ENCODE measurements around the gene TRABD2B.

Gene TRABD2B

DNA sequence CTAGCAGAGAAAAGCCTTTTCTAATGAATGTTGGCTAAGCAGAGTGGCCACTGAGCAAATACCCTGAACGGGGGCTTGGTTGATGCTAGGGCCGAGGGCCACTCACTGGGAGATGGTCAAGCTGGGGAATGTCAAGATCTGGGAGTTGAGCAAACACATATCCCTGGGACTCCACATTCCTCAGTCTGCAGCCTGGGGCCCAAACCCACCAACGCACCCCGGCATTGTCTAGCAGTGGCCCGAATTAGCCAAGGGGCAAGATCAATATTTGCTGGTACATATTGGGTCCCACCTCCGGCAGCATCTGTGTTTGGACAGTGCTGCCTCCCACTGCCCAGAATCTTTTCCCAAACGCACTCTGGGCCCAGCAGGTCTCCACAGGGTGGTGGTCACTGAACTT is 144.1 kb downstream of the TRABD2B start:
- Histone ChIP-seq H3K36me3 (ENCODE audit: insufficient read depth, low read length) (no peaks in the 10 kb centered on the region), H3K4me1 (ENCODE audit: insufficient read depth, low read length) (no peaks in the 10 kb centered on the region), H3K9me3 (ENCODE audit: insufficient read depth, low read length, severe bottlenecking) (no peaks in the 10 kb centered on the region), H3K27ac (ENCODE audit: low read length) (no peak overlapping the region), H3K4me2 (ENCODE audit: insufficient read depth, low read length) (no peak overlapping the region), H3K4me3 (ENCODE audit: low read depth in 1 of 2, low read length in 2 of 2) (no peak overlapping the region), H3K79me2 (ENCODE audit: insufficient read depth, low read length) (no peaks in the 10 kb centered on the region), H3K27me3 (ENCODE audit: insufficient read depth, low read length, poor library complexity) (peaks cover 6% of the 10 kb centered on the region), H2AFZ (ENCODE audit: low read depth, low read length) (no peak overlapping the region), H4K20me1 (ENCODE audit: insufficient read depth, low read length) (no peaks in the 10 kb centered on the region), H3K9ac (ENCODE audit: low read depth, low read length) (no peak overlapping the region)
- TF ChIP-seq, protein P1, sequence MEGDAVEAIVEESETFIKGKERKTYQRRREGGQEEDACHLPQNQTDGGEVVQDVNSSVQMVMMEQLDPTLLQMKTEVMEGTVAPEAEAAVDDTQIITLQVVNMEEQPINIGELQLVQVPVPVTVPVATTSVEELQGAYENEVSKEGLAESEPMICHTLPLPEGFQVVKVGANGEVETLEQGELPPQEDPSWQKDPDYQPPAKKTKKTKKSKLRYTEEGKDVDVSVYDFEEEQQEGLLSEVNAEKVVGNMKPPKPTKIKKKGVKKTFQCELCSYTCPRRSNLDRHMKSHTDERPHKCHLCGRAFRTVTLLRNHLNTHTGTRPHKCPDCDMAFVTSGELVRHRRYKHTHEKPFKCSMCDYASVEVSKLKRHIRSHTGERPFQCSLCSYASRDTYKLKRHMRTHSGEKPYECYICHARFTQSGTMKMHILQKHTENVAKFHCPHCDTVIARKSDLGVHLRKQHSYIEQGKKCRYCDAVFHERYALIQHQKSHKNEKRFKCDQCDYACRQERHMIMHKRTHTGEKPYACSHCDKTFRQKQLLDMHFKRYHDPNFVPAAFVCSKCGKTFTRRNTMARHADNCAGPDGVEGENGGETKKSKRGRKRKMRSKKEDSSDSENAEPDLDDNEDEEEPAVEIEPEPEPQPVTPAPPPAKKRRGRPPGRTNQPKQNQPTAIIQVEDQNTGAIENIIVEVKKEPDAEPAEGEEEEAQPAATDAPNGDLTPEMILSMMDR (IDR thresholded peaks at IDR 0.05; ENCODE audit: borderline replicate concordance, extremely low read depth, low read length, poor library complexity, severe bottlenecking) = no peak
- no peak for TF ChIP-seq EZH2 (IDR thresholded peaks at IDR 0.05; ENCODE audit: borderline replicate concordance, low read depth, low read length, severe bottlenecking)
- ATAC-seq (ENCODE audit: insufficient read depth, low read depth) (no peak), DNase-seq (no peak)

DNA sequence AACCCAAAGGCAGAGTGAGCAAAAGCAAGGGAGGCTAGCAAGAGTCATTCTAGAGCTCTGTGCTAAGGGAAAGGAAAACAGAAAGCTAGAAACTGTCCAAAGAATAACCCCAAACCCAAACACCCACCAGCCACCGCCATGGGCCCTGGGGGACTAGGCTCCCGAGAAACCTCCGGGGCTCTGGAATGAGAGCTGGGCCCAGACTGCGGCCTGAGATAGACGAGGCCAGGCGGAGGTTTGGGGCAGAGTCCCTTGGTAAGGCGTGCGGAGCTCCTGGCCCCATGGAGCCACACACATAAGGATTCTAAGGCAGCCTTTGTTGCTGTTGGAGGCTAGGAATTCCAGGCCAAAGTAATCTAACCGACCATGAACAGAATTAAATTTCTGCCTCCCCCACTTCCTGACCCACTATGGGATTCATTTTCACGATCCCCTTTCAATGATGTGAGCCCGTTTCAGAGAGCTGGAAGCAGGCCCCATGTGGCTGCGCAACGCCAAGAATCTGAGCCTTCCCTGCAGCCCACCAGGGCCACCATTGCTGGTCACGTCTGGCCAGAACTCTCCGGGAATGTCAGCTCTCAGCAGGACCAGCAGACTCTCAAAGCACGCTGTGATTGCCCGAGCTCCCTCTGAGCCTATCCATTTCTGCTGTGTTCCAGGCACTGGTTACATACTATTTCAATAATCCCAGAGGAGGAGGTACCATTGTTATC is 145.0 kb downstream of the TRABD2B start:
- H3K9me3 ChIP-seq (ENCODE audit: insufficient read depth, low read length, severe bottlenecking) = no peaks in the 10 kb centered on the region
- ATAC-seq (ENCODE audit: insufficient read depth, low read depth) (no peak), DNase-seq (no peak)
- no peak overlapping the region for H2AFZ ChIP-seq (ENCODE audit: low read depth, low read length)
- no peak overlapping the region for H3K4me3 ChIP-seq (ENCODE audit: low read depth in 1 of 2, low read length in 2 of 2)
- no peaks in the 10 kb centered on the region for H3K4me1 ChIP-seq (ENCODE audit: insufficient read depth, low read length)
- no peak overlapping the region for H3K9ac ChIP-seq (ENCODE audit: low read depth, low read length)
- H4K20me1 ChIP-seq (ENCODE audit: insufficient read depth, low read length) = no peaks in the 10 kb centered on the region
- no peaks in the 10 kb centered on the region for H3K79me2 ChIP-seq (ENCODE audit: insufficient read depth, low read length)
- H3K27ac ChIP-seq (ENCODE audit: low read length) = no peak overlapping the region
- H3K36me3 ChIP-seq (ENCODE audit: insufficient read depth, low read length) = no peaks in the 10 kb centered on the region
- peaks cover 6% of the 10 kb centered on the region for H3K27me3 ChIP-seq (ENCODE audit: insufficient read depth, low read length, poor library complexity)
- no peak for TF ChIP-seq EZH2 (IDR thresholded peaks at IDR 0.05; ENCODE audit: borderline replicate concordance, low read depth, low read length, severe bottlenecking)
- TF ChIP-seq, protein P1 (IDR thresholded peaks at IDR 0.05; ENCODE audit: borderline replicate concordance, extremely low read depth, low read length, poor library complexity, severe bottlenecking) = no peak
- H3K4me2 ChIP-seq (ENCODE audit: insufficient read depth, low read length) = no peak overlapping the region

DNA sequence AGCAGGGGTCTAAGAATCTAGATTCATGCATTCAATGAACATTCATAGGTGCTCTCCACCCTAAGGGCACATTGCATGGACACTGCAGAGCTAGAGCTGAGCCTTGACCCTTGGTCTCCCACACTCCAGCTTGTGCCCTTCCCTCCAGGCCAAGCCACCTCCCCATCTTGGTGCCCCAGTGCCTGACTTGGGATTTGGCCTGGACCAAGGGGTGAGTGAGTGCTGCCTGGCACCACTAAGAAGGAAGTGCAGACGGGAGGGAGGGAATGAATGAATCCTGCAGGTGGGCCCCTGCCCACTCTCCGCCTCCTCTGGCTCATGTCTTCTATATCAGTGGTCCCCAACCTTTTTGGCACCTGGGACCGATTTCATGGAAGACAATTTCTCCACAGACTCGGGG is 146.7 kb downstream of the TRABD2B start:
- H3K4me1 ChIP-seq (ENCODE audit: insufficient read depth, low read length) = no peaks in the 10 kb centered on the region
- H3K9ac ChIP-seq (ENCODE audit: low read depth, low read length) = no peak overlapping the region
- no peaks in the 10 kb centered on the region for H3K9me3 ChIP-seq (ENCODE audit: insufficient read depth, low read length, severe bottlenecking)
- no peak for TF ChIP-seq EZH2 (IDR thresholded peaks at IDR 0.05; ENCODE audit: borderline replicate concordance, low read depth, low read length, severe bottlenecking)
- TF ChIP-seq, protein P1 (IDR thresholded peaks at IDR 0.05; ENCODE audit: borderline replicate concordance, extremely low read depth, low read length, poor library complexity, severe bottlenecking) = no peak
- no peak overlapping the region for H3K4me3 ChIP-seq (ENCODE audit: low read depth in 1 of 2, low read length in 2 of 2)
- no peaks in the 10 kb centered on the region for H3K79me2 ChIP-seq (ENCODE audit: insufficient read depth, low read length)
- H3K27ac ChIP-seq (ENCODE audit: low read length) = no peak overlapping the region
- no peaks in the 10 kb centered on the region for H4K20me1 ChIP-seq (ENCODE audit: insufficient read depth, low read length)
- no peak for ATAC-seq (ENCODE audit: insufficient read depth, low read depth)
- peaks cover 2% of the 10 kb centered on the region for H3K27me3 ChIP-seq (ENCODE audit: insufficient read depth, low read length, poor library complexity)
- no peaks in the 10 kb centered on the region for H3K36me3 ChIP-seq (ENCODE audit: insufficient read depth, low read length)
- no peak overlapping the region for H2AFZ ChIP-seq (ENCODE audit: low read depth, low read length)
- no peak for DNase-seq
- H3K4me2 ChIP-seq (ENCODE audit: insufficient read depth, low read length) = no peak overlapping the region

All from DND-41 (cell line).